Progenitor cell of endocrine pancreas (in vitro differentiated cells): ENCODE data around the gene CTBP1. TPM values are rescaled to one million over a fixed set of nuclear protein-coding genes. Genes with fewer than 3 reads are reported as not detected.

Experiments used
- DNase-seq: peaks from one replicate; pipeline ENCODE4 v3.0.0; 2021; ENCODE audit warnings: low spot score; ENCODE audit not compliant: unreplicated experiment
- H3K27ac Mint-ChIP-seq: 2 replicates; pipeline ENCODE4 v1.8.0; 2021; ENCODE audit warnings: mild to moderate bottlenecking, moderate library complexity, mixed read lengths
- H3K27me3 Mint-ChIP-seq: 2 replicates; pipeline ENCODE4 v1.8.0; 2021; ENCODE audit warnings: mixed read lengths
- H3K36me3 Mint-ChIP-seq: 2 replicates; pipeline ENCODE4 v1.8.0; 2022; ENCODE audit warnings: mixed read lengths; ENCODE audit not compliant: insufficient read depth
- H3K4me1 Mint-ChIP-seq: 2 replicates; pipeline ENCODE4 v1.8.0; 2021; ENCODE audit warnings: low read depth, mixed read lengths
- H3K4me3 Mint-ChIP-seq: 2 replicates; pipeline ENCODE4 v1.8.0; 2021; ENCODE audit warnings: low read depth, mild to moderate bottlenecking, moderate library complexity, mixed read lengths
- H3K9me3 Mint-ChIP-seq: 2 replicates; pipeline ENCODE4 v1.8.0; 2021; ENCODE audit warnings: low read depth, mixed read lengths
- CTCF ChIP-seq: fragments of 200-600 bp; sonication (generic); IDR thresholded peaks from one replicate; pipeline ENCODE4 v1.5.0; 2021; ENCODE audit warnings: antibody characterized with exemption, mild to moderate bottlenecking; ENCODE audit not compliant: unreplicated experiment
- total RNA-seq: library from RNA; stranded (reverse); gene quantifications from 2 replicates; pipeline ENCODE4 v1.2.1, GENCODE V29; 2021

The CTBP1 gene
- total RNA-seq, 1 donor from 2014 or later, result 199 TPM

DNA sequence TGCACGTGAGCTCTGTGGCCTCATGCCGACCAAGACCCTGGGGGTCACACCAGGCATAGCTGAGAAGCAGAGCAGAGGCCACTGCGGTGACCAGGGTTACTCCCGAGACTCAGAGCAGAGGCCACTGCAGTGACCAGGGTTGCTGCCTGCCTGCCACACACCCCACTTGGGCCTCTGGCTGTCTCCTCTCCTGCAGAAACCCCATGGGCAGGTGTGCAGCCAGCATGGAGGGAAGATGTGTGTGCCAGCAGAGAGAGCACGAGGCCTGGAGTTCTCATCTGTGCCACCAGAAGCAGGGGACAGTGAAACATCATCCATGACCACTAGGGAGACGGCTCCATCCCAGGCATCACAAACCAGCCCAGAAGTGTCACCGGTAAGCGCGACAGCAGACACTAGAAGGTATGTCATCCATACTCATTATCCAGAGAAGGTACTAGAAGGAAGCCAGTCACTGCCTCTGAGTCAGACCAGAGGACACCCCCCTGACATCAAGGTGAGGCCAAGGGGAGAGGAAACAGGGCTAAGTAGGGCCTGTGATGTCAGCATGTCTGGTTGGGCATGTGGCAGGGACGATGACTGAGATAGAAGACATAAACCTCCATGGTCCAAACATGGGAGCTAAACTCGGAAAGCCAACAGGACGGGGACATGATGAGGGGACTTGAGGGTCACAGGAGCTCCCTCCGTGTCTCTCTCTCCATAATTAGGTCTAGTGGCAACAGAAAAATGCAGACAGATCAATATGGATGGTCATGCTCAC is 52.3 kb downstream of the CTBP1 start:
- no peaks in the 10 kb centered on the region for H3K9me3 Mint-ChIP-seq
- peaks cover 18% of the 10 kb centered on the region for H3K27me3 Mint-ChIP-seq
- H3K36me3 Mint-ChIP-seq, result no peaks in the 10 kb centered on the region
- H3K4me3 Mint-ChIP-seq, result no peak overlapping the region
- no peak overlapping the region for H3K27ac Mint-ChIP-seq
- DNase-seq, result no peak
- no peak for TF ChIP-seq CTCF
- no peaks in the 10 kb centered on the region for H3K4me1 Mint-ChIP-seq

- no peak for DNase-seq
- H3K4me3 Mint-ChIP-seq, result no peak overlapping the region
- no peak for TF ChIP-seq CTCF
- no peaks in the 10 kb centered on the region for H3K4me1 Mint-ChIP-seq
- peaks cover 18% of the 10 kb centered on the region for H3K27me3 Mint-ChIP-seq
- no peak overlapping the region for H3K27ac Mint-ChIP-seq
- H3K9me3 Mint-ChIP-seq, result no peaks in the 10 kb centered on the region
- H3K36me3 Mint-ChIP-seq, result no peaks in the 10 kb centered on the region
Measured at GRCh38 chr4:1195891-1196401, 53.0 kb downstream of the CTBP1 start.

DNA sequence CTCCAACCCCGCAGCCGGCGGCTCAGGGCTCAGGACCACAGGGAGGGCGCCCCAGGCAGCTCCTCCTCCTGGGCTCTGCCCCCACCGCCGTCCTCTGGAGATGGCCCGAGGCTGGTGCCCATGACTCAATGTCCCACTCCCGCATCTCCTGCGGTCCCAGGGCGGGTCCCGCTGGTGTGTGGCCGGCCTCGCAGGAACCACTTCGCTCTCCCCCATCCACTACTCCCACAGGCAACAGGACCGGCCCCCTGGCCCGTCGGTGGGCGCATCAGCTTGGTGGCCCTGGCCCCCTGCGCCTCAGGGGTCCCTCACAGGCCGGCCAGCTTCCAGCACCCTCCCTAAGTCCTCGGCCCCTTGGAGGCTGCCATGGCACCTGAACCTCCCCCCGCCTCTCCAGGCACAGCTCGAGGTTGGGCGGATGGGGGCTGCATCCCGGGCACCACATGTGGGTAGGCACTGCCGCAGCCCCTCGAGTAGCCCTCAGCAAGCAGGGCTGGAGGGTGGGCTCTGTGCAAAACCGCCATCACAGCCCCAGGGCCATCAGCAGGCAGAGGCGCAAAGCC is 53.7 kb downstream of the CTBP1 start:
- no peak overlapping the region for H3K4me3 Mint-ChIP-seq
- DNase-seq, result no peak
- no peak overlapping the region for H3K27ac Mint-ChIP-seq
- H3K36me3 Mint-ChIP-seq, result no peaks in the 10 kb centered on the region
- TF ChIP-seq CTCF, result no peak
- H3K27me3 Mint-ChIP-seq, result peaks cover 18% of the 10 kb centered on the region
- no peaks in the 10 kb centered on the region for H3K4me1 Mint-ChIP-seq
- no peaks in the 10 kb centered on the region for H3K9me3 Mint-ChIP-seq

DNA sequence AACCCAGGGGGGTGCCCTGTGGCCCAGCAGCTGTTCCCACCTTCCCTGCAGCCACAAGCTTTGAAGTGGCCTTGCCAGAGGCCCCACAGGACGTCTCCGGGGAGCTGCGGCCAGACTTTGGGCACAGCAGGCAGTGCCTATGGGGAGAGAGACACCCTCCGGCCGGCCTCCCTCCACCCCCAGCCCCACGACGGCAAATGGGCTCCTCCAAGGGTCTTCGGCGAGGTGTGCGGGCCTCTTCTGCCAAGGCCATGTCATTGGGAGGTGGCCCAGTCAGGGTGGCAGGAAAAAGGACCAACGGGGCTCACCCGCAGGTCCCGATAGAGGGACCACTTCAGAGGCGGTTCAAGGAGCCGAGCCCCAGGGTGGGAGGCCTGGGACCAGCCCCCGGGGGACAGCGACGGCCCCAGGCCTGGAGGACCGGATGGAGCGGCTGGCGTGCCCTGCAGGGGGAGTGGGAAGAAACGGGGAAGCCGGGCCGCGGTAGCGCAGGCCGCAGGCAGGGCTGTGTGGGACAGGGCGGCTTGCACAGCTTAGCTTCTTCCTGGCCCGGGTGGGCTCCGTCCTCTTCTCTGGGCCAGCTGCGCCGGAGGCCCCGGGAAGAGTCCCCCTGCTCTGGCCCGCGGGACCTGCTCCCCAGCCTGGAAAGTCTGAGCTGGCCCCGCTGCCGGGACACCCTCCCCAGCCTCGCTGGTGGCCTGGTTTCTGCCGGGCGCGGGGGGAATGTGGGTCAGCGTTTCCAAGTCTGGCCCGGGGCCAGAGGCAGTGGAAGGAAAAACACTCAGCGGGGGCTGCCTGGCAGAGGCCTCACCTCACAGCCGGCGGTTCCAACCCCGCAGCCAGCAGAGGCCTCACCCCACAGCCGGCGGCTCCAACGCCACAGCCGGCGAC is 54.7 kb downstream of the CTBP1 start:
- Mint-ChIP-seq H3K4me1 (no peaks in the 10 kb centered on the region), H3K4me3 (no peak overlapping the region), H3K9me3 (no peaks in the 10 kb centered on the region), H3K27ac (no peak overlapping the region), H3K27me3 (peaks cover 18% of the 10 kb centered on the region), H3K36me3 (no peaks in the 10 kb centered on the region)
- no peak for TF ChIP-seq CTCF
- DNase-seq, result no peak
